Stimulated activated CD4-positive, alpha-beta T cell treated with anti-CD3 and anti-CD28 coated beads, Interleukin-2, amount 100 ng/mL, for 24 hours (primary cell): ENCODE results near the gene SPRR2B.
"Not testable (repeated sequence)": the region's sequence is repeated elsewhere in the genome, so short reads cannot be mapped to it uniquely, and the experiment has no call there.

Experiments used
- DNase-seq, 2 donors: peaks; one replicate each; pipeline ENCODE4 v3.0.0-alpha.2; 2020

SPRR2B gene

DNA sequence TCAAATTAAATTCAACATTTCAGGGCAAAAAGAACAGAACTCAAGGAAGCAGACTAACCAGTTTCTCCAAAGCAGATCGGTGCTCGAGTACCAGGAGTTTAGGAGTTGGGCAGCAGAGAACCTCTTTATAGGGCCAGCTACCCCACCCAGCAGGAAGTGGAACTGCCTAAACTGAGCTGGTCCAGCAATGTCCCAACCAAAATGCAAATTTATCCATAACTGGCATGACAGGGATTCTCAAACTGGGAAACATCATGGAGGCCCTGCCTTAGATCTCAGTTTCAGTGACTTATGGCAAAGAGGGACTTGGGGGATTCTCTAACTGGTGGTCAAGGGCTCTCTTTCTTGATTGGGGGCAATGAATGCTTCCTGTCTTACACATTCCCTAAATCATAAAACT is at the start of gene SPRR2B:
Gene SPRR2B, minus strand, starts transcription at position 101 of the 400 bp plus-strand sequence. CDS start 772 bp downstream, outside the sequence.
- no peak for DNase-seq

DNA sequence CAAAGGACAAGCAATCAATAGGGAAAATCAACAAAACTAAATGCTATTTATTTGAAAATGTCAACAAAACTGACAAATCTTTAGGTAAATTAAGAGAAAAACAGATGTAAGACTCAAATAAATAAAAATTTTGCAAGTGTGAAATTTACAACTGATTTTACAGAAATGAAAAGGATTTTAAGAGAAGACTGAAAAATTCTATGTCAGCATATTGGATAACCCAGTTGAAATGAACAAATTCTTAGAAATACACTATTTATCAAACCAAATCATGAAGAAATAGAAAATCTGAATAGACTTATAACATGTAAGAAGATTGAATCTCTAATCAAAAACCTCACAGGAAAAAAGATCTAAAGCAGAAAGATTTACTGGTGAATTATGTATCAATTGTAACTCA is 49.5 kb upstream of the SPRR2B start:
- DNase-seq: no peak

DNA sequence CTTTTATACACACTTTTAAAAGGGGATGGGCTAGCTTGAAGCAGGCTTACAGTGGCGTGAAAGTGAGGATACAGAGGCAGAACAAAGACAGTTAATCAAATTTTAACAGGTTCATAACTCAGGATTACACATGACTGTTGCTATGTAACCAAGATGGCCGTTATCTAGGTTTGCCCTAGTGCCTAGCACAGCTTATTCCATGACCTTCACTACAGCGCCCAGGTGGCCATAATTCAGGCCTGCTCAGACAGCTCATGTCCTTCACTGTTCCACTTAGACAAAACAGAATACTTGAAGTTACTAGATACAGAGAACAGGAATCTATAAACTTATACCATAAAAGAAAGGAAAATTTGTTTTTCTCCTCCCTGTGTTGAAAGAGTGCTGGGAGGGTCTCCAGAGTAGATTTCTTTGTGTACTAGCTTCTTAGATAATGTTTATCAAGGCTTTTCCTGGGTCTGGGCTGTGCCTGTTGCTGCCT is 48.1 kb upstream of the SPRR2B start:
- no peak for DNase-seq

DNA sequence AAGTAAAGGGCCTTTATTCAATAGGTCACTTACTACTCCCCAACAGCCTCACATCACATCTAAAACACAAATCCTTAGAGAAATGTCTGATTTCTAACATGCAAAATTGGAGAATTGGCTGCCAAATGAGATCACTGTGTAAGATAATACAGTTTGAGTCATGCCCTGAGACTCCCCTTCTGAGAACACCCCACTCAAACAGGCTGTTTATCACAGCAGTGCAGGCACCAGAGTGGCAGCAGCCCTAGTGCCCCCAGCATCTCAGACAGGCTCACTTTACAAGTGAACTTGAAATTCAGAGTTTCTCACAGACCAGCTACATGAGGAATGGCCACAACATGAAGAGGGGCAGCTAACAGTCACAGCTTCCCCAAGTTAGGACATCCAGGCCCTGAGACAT is 43.9 kb upstream of the SPRR2B start:
- DNase-seq: not testable (repeated sequence)

DNA sequence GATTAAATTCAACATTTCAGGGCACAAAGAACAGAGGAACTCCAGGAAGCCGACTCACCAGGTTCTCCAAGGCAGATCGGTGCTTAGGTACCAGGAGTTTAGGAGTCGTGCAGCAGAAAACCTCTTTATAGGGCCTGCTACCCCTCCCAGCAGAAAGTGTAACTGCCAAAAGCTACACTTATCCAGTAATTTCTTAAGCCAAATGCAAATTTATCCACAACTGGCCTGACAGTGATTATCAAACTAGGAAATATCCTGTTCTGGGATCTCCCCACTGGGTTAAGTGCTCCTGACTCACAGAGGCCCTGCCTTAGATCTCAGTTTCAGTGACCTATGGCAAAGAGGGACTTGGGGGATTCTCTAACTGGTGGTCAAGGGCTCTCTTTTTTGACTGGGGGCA is 42.0 kb upstream of the SPRR2B start, which contains the start of gene SPRR2F:
Gene SPRR2F, minus strand, starts transcription at position 101 of the 400 bp plus-strand sequence. CDS start 783 bp downstream, outside the sequence.
- no peak for DNase-seq

DNA sequence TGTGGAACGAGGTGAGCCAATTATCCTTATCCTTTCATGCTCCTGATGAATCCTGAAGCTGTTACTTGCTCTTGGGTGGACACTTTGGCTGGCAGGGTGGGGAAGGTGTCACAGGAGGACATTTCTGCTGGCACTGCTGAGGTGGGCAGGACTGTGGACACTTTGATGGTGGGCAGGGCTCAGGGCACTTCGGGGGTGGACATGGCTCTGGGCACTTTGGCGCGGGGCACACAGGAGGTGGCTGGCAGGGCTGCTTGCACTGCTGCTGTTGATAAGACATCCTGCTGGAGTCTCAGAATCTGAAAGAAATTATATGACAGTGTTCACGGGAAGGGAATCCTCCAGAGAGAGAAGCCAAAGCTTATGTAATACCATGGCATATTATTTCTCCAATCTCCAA is 41.0 kb upstream of the SPRR2B start:
- not testable (repeated sequence) for DNase-seq

DNA sequence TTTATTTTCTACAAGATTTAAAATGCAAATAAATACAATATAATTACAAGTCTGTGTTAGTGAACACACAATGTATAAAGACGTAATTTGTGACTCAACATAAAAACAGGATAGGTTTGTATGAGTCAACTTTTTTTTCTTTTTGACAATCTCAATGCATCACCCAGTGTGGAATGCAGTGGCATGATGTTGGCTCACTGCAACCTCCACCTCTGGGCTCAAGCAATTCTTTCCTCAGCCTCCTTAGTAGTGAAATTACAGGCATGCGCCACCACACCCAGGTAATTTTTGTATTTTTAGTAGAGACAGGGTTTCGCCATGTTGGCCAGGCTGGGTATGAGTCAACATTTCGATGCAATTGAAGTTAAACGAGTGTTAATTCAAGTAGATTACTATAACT is 28.8 kb upstream of the SPRR2B start:
- DNase-seq: no peak

DNA sequence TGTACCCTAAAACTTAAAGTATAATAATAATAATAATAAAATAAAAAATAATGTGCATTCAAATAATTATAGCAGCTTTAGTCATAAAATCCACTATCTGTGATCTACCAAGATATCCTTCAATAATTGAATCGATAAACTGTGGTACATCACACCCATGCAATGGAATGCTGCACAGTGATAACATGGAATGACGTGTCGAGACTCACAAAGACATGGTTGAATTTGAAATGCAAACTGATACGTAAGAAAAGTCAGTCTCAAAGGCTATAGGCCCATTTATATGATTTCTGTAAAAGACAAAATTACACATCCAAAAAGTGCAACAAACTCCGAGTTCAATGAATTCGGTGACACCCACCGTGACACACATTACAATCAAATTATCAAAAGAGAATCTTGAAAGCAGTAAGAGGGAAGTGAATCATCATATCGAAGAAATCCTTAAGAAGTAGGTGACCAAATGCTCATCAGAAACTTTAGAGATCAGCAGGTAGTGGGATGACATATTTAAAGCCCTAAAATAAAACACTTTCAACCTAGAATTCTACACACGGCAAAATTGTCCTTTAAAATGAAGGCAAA is 28.1 kb upstream of the SPRR2B start:
- DNase-seq: no peak

DNA sequence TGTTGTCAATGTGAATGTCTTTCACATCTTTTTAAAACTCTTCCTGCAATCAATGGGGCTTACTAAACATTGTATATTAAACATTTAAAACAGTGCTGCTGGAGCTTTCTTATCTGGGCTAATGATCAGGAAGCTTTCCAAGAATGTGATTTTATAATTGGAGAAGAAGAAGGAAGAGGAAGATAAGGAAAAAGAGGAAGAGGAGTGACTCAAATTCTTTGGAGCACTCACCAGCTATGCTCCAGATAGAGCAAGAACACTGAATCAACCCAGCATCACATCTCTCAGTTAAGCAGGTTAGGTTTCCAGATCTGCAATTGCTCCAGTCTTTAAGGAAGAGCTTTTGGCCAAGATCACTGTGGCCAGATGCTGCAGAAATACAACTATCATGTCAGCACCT is 24.4 kb upstream of the SPRR2B start:
- no peak for DNase-seq

DNA sequence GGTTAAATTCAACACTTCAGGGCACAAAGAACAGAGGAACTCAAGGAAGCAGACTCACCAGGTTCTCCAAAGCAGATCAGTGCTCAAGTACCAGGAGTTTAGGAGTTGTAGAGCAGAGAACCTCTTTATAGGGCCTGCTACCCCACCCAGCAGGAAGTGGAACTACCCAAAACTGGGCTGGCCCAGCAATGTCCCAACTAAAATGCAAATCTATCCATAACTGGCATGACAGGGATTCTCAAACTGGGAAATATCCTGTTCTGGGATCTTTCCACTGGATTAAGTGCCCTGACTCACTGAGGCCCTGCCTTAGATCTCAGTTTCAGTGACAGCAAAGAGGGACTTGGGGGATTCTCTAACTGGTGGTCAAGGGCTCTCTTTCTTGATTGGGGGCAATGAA is 23.0 kb upstream of the SPRR2B start, which contains the start of gene SPRR2E:
Gene SPRR2E, minus strand, starts transcription at position 101 of the 400 bp plus-strand sequence. CDS start 775 bp downstream, outside the sequence.
- no peak for DNase-seq

DNA sequence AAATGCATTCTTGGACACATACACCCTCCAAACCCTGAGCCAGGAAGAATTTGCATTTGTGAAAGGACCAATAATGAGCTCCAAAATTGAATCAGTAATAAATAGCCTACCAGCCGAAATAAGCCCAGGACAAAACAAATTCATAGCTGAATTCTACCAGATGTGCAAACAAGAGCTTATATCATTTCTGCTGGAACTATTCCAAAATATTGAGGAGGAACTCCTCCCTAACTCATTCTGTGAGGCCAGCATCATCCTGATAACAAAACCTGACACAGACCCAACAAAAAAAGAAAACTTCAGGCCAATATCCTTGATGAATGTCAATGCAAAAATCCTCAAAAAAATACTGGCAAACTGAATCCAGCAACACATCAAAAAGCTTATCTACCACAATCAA is 16.2 kb upstream of the SPRR2B start:
- no peak for DNase-seq

DNA sequence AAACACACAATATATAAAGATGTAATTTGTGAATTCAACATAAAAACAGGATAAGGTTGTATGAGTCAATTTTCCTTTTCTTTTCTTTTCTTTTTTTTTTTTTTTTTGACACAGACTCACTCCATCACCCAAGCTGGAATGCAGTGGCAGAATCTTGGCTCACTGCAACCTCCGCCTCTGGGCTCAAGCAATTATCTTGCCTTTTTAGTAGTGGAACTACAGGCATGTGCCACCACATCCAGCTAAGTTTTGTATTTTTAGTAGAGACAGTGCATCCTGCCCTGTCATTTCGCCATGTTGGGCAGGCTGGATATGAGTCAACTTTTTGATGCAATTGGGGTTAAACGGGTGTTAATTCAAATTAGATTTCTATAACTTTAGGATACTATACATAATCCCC is 10.3 kb upstream of the SPRR2B start:
- no peak for DNase-seq

DNA sequence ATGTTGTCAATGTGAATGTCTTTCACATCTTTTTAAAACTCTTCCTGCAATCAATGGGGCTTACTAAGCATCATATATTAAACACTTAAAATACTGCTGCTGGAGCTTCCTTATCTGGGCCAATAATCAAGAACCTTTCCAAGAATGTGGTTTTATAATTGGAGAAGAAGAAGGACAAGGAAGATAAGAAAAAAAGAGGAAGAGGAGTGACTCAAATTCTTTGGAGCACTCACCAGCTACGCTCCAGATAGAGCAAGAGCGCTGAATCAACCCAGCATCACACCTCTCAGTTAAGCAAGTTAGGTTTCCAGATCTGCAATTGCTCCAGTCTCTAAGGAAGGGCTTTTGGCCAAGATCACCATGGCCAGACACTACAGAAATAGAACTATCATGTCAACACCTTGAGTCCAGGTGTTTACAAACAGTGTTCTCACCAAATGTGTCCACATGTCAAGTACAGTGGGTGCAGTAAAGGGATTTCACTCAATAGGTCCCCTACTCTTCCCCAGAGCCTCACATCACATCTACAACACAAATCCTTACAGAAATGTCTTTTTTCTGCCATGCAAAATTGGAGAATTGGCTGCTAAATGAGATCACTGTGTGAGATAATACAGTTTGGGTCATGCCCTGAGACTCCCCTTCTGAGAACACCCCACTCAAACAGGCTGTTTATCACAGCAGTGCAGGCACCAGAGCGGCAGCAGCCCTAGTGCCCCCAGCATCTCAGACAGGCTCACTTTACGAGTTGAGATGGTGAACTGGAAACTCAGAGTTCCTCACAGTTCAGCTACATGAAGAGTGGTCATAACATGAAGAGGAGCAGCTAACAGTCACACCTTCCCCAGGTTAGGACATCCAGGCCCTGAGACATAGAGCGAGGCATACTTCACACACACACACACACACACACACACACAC is 1.7 kb upstream of the SPRR2B start:
- DNase-seq: no peak

DNA sequence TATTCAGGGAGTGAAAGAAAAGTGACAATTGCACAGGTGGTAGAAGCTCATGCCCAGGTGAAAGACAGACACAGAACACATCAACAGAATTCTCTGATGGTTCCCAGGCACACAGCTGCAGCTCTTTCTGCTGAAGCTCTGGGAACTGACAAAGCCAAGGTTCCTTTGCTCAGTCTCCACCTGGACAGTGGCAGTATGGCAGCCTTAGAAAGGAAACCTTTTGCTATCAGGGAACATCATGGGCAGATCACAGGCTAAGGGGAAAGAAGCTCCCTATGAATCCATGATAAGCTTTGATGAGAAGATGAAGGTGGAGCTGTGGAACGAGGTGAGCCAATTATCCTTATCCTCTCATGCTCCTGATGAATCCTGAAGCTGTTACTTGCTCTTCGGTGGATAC is 1.2 kb downstream of the SPRR2B start:
- no peak for DNase-seq

DNA sequence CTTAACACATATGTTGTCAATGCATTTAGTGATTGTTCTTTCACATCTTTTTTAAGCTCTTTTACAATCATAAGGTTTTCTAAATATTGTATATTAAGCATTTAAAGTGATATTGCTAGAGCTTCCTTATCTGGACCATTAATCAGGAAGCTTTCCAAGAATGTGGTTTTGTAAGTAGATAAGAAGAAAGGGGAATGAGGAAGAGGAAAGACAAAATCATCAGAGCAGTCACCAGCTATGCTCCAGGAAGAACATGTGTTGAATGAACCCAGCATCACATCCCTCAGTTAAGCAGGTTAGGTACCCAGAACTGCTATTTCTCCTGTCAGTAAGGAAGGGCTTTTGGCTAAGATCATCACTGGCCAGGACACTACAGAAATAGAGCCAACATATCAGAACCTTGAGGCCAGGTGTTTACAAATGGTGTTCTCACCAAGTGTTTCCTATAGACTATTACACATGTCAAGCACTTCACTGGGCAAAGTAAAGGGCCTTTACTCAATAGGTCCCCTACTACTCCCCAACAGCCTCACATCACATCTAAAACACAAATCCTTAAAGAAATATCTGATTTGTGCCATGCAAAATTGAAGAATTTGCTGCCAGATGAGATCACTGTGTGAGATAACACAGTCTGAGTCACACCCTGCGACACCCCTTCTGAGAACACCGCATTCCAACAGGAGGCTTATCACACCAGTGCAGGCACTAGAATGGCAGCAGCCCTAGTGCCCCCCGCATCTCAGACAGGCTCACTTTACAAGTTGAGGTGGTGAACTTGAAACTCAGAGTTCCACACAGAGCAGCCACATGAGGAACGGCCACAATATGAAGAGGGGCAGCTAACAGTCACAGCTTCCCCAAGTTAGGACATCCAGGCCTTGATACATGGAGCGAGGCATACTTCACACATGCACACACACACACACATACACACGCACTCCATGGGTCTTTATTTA is 12.3 kb downstream of the SPRR2B start:
- no peak for DNase-seq

DNA sequence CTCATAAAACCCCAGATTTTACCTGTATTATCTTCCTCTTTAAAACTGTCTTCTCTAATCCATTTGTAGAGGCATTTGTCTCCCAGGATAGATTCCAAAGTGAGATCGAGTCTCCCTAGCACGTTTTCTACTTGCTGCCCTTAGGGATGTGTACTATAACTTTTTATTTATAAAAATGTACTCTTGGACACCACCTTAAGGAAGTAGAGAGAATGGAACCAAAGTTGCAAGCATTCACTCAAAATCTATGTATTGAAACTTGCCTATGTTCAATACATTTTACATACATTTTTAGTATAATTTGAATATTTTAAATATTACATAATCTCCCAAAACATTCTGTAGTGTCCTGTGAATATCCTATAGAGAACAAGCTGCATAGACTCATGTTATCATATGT is 13.3 kb downstream of the SPRR2B start:
- no peak for DNase-seq

DNA sequence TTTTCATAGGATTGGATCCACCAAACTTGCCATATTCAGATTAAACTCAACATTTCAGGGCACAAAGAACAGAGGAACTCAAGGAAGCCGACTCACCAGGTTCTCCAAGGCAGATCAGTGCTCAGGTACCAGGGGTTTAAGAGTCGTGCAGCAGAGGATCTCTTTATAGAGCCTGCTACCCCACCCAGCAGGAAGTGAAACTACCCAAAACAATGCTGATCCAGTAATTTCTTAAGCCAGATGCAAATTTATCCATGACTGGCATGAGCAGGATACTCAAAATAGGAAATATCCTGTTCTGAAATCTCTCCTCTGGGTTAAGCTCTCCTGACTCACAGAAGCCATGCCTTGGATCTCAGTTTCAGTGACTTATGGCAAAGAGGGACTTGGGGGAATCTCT is 14.0 kb downstream of the SPRR2B start, which contains the start of gene SPRR2A:
Gene SPRR2A, minus strand, starts transcription at position 138 of the 400 bp plus-strand sequence. CDS start 777 bp downstream, outside the sequence.
- DNase-seq: no peak

DNA sequence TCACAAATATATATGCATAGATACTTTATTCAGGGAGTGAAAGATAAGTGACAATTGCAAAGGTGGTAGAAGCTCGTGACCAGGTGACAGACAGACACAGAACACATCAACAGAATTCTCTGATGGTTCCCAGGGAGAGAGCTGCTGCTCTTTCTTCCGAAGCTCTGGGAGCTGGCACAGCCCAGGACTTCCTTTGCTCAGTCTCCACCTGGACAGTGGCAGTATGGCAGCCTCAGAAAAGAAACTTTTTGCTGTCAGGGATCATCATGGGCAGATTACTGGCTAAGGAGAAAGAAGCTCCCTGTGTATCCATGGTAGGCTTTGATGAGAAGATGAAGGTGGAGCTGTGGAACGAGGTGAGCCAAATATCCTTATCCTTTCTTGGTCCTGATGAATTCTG is 15.3 kb downstream of the SPRR2B start:
- DNase-seq: not testable (repeated sequence)

DNA sequence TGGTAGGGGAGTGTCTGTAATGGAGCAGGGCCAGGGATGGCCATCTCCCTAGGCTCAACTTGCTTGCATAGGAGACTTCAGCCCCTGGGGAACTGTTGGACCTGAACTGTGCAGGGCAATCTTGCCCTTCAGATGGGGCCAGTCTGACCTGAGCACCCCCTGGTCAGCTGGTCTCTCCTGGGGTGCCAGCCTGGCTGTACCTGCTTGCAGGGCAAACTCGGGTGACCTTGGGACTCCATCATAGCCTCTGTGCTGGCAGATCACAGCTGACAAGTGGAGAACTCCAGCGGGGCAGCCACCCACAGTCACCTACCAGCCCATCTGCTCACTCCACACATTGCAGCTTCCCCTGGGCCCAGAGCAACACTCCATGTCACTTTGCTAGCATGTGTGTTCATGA is 22.2 kb downstream of the SPRR2B start:
- DNase-seq: no peak

DNA sequence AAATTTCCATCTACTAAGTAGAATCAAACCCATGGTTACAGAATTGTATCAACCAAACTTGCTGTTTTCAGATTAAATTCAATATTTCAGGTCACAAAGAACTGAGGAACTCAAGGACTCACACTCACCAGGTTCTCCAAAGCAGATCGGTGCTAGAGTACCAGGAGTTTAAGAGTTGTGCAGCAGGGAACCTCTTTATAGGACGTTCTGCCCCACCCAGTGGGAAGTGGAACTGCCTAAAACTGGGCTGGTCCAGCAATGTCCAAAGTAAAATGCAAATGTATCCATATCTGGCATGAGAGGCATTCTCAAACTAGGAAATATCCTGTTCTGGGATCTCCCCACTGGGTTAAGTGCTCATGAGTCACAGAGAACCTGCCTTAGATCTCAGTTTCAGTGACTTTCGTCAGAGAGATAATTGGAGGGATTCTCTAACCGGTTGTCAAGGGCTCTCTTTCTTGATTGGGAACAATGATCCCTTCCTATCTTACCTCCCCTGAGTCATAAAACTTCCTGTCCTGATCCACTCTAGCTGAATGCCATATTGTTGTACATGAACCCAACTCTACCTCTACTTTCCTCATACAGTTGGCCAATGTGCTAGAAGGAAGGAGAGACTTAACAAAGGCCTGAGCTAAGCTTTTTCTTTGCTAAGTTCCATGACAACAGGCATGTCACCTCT is 30.3 kb downstream of the SPRR2B start, which contains the start of gene SPRR2D:
Gene SPRR2D, minus strand, starts transcription at position 171 of the 682 bp plus-strand sequence. CDS start 774 bp downstream, outside the sequence.
- DNase-seq: no peak

DNA sequence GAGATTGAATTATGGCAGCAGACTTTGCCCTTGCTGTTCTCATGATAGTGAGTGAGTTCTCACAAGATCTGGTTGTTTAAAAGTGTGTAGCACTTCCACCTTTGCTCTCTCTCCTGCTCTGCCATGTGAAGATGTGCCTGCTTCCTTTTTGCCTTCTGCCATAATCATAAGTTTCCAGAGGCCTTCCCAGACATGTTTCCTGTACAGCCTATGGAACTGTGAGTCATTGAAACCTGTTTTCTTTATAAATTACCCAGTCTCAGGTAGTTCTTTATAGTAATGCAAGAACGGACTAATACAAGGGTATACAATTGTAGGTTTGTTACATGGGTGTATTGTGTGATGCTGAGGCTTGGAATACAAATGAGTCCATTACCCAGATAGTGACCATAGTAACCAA is 36.2 kb downstream of the SPRR2B start:
- no peak for DNase-seq
